ENCODE data around the gene EIF5A. TPM values are rescaled to one million over a fixed set of nuclear protein-coding genes. Genes with fewer than 3 reads are reported as not detected.

Gene EIF5A
- 100 to 1,000 TPM; 144 to 174 (median 153) TPM for total RNA-seq

DNA sequence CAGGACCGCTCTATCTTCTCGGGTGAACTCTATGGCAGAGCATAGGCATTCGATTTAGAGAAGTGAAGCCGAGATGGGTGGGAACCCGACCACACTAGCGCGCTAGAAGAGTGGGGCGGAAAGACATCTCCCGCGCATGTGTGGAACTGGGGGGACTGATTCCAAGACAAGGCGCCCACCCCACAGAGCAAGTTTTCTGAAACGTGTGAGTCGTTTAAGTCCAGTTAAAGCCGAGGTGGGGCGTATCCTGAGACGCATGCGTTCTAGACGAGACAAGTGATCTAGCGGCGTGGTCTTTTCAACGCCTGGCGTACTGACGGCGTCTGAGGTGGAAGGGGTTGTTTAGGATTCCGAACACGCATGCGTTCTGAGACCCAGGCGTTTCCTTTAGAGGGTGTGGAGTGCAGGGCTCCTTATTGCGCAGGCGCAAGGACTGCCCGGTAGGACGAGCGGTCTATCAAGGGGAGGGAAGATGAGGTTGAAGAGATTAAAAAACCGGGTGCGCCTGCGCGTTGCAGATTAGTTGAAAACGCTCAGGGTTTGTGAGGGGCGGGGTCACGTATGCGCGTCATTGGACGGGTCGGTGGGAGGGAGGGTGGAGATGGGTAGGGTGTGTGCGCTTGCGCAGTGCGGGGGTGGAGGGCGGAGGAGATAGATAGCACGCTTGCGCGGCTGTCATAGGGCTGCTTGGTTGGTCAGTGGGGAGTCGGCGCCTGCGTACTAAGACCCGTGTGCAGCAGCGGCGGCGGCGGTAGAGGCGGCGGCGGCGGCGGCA is at the start of gene EIF5A:
Gene EIF5A, plus strand, starts transcription at position 718 of the 775 bp plus-strand sequence. CDS start 2,008 bp downstream, outside the sequence.
- TF ChIP-seq, protein P1, sequence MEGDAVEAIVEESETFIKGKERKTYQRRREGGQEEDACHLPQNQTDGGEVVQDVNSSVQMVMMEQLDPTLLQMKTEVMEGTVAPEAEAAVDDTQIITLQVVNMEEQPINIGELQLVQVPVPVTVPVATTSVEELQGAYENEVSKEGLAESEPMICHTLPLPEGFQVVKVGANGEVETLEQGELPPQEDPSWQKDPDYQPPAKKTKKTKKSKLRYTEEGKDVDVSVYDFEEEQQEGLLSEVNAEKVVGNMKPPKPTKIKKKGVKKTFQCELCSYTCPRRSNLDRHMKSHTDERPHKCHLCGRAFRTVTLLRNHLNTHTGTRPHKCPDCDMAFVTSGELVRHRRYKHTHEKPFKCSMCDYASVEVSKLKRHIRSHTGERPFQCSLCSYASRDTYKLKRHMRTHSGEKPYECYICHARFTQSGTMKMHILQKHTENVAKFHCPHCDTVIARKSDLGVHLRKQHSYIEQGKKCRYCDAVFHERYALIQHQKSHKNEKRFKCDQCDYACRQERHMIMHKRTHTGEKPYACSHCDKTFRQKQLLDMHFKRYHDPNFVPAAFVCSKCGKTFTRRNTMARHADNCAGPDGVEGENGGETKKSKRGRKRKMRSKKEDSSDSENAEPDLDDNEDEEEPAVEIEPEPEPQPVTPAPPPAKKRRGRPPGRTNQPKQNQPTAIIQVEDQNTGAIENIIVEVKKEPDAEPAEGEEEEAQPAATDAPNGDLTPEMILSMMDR (IDR thresholded peaks at IDR 0.05; ENCODE audit: low read depth): no peak

DNA sequence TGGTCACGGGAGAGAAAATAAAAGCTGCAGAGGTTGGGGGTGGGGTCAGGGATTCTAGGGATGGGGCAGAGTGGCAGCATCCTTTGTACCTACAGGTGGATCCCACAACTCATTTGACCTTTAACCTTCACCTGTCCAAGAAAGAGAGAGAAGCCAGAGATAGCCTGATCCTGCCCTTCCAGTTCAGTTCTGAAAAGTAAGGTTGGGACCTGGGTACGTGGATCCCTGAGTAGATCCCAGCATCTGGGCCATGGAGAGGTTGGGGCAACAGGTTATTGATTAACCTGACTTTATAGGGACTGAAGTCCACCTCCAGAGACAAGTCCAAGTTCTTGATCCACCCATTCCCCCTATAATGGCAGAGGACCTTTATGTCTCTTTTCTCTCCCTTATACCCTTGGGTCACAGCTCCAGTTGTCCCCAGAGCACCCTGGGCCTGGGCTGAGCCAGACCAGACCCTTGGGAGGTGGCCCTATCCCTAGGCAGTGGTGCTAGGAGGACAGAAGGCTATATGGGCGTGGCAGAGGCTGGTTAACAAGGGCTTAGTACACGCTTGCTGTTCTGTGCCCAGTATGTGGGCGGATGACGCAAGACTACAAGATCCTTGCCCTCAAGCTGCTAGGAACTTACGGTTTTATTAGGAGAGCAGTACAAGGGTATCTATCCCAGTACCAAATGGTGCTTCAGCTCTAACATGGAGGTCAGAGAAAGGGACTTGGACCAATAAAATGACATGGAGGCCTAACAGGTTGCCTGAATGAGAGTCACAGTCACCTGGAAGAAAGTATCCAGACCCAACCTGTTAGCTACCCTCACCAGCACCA is 48.5 kb upstream of the EIF5A start:
- TF ChIP-seq, protein P1 (IDR thresholded peaks at IDR 0.05; ENCODE audit: low read depth): no peak

GRCh38 chr17:7259555-7259889 is 47.9 kb upstream of the EIF5A start:
- TF ChIP-seq, protein P1 (IDR thresholded peaks at IDR 0.05; ENCODE audit: low read depth): no peak

GRCh38 chr17:7260151-7260550 is 47.3 kb upstream of the EIF5A start:
- TF ChIP-seq, protein P1 (IDR thresholded peaks at IDR 0.05; ENCODE audit: low read depth): no peak

GRCh38 chr17:7260651-7261378 is 46.6 kb upstream of the EIF5A start:
- TF ChIP-seq, protein P1 (IDR thresholded peaks at IDR 0.05; ENCODE audit: low read depth): no peak

GRCh38 chr17:7261379-7262191 is 45.8 kb upstream of the EIF5A start:
- TF ChIP-seq, protein P1 (IDR thresholded peaks at IDR 0.05; ENCODE audit: low read depth): no peak

Measured in subcutaneous adipose tissue (tissue), 4 donors.